A673 (cell line): ENCODE measurements around the gene FCHSD2.

Experiments
- EZH2 ChIP-seq: fragments of 200-600 bp; sonication (generic); IDR thresholded peaks from 2 replicates; pipeline ENCODE4 v1.6.1; 2017; ENCODE audit warnings: borderline replicate concordance, low read depth, mild to moderate bottlenecking, mixed read lengths, antibody characterized with exemption, low read length; ENCODE audit not compliant: poor library complexity, severe bottlenecking
- TF ChIP-seq, protein P1 (sequence below): fragments of 300-800, 200-600 bp; sonication (generic); conservative IDR thresholded peaks from 2 replicates; pipeline ENCODE4 v1.5.1; 2017; ENCODE audit warnings: low read depth, mild to moderate bottlenecking, antibody characterized with exemption, low read length, moderate library complexity, mixed read lengths

- TF ChIP-seq, protein P1, sequence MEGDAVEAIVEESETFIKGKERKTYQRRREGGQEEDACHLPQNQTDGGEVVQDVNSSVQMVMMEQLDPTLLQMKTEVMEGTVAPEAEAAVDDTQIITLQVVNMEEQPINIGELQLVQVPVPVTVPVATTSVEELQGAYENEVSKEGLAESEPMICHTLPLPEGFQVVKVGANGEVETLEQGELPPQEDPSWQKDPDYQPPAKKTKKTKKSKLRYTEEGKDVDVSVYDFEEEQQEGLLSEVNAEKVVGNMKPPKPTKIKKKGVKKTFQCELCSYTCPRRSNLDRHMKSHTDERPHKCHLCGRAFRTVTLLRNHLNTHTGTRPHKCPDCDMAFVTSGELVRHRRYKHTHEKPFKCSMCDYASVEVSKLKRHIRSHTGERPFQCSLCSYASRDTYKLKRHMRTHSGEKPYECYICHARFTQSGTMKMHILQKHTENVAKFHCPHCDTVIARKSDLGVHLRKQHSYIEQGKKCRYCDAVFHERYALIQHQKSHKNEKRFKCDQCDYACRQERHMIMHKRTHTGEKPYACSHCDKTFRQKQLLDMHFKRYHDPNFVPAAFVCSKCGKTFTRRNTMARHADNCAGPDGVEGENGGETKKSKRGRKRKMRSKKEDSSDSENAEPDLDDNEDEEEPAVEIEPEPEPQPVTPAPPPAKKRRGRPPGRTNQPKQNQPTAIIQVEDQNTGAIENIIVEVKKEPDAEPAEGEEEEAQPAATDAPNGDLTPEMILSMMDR: no peak
- no peak for TF ChIP-seq EZH2
These were observed 166.2 kb downstream of the FCHSD2 start for GRCh38 chr11:72975778-72976521.
